ENCODE data around the gene JPH3.

JPH3 gene

GRCh38 chr16:87744750-87745514 lies 142.6 kb downstream of the JPH3 start:
- DNase-seq, result no peak

GRCh38 chr16:87746178-87746577 lies 143.9 kb downstream of the JPH3 start:
- DNase-seq, result no peak

Measured in activated CD4-positive, alpha-beta T cell treated with anti-CD3 and anti-CD28 coated beads, Interleukin-2, amount 50 U/mL, for 4 hours (primary cell).